Islet precursor cell (in vitro differentiated cells): ENCODE data around the gene IGF1R.
A peak's percentile ranks its signal among the peaks of the same experiment; 100 is the strongest.

Experiments used
- DNase-seq: peaks from one replicate; pipeline ENCODE4 v3.0.0-alpha.2; 2018

Gene IGF1R

GRCh38 chr15:98648654-98649471 lies 524 bp downstream of the IGF1R start:
- DNase-seq, result peak; percentile 73

- peak; percentile 66 for DNase-seq
Measured at GRCh38 chr15:98649472-98650416, 1.4 kb downstream of the IGF1R start.

DNA sequence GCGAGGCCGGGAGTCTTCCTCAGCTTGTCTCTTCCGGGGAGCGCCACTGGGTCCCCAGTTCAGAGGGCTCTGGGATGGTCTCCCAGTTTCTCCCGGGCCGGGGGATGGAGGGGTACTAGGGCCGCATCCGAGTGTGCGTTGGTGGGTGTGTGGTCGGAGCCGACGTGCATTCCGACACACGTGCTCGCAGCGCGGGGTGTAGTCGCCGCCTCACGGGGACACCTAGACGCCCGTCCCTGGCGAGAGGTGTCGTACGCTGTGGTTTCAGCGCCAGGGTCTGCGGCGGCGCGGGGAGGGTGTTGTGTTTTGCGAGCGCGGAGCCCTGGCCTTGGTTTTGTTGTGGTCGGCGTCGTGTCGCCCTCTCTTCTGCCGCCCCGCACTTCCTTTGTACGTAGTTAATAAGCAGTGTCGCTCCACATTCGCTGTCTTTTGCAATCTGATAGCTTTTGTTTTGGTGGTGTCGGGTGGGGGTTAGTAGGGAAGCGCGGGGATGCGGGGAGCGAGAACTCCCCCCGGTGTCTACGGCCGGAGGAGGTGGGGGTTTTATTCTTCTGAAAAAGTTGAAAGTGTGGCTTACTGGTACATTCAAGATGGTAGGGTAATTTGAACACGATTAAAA lies 2.2 kb downstream of the IGF1R start:
- peak; percentile 69 for DNase-seq

DNA sequence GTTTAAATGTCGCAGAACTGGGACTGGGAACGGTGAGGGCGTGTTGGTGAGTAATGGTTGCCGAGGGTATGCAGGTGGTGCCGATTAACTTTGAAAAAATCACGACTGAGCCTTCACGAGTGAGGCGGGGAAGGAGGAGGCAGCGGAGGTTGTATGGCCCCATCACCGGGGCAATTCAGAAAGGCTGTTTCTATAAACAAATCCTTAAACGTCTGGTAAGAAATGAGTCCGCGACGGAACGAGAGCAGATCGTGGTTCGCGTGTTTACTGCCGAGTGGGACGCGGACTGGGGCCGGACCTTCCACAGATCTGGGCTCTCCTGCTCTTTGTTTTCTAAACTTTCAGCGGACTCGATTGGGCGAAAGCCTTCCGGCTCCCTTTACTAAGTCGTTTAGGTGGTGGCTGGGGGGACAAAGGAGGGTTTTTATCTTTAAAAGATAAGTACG lies 2.7 kb downstream of the IGF1R start:
- DNase-seq, result no peak

- DNase-seq, result no peak
Measured at GRCh38 chr15:98651581-98652220, 3.4 kb downstream of the IGF1R start.

DNA sequence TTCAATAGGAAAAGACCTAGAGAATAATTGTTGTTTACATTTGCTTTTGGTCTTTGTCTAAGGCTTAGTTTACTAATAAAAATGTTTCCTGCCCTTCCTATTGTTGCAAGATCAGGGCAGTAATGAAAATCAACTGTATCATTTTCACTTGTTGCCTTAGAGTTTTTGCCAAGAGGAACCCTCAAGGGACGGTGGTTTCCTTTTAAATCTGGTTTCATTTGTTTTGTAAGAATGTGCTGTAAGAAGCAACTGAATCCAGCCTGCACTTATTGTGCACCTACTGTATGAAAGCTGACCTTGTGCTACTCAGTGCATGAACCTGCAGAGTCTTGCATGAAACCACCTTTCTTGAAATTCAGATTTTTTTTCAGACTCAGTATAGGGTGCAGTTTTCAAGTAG lies 5.3 kb downstream of the IGF1R start:
- DNase-seq, result no peak

DNA sequence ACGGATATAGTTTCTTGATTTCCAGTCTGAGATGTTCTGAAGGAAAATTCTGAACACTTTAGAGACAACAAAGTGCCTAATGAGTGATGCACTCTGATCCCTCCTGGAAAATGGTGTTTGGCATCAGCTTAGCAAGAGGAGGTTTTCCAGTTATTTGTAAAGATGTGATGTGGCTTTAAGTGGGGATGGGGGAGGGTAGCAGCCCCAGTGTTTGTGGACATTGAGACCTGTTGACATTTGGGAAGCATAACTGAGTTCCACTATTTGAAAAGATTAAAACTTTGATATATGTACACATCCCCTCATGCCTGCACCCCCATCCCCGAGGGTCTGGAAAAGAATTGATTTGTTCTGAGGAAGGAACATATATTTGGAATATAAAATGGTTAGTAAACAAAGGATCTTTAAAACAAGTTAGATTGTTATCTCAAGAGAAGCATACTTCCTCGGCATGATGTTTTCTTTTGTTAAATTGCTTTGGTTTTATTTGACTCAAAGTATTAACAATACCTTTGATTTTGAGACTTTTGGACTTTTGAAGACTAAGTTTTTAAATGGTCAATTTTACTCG lies 6.5 kb downstream of the IGF1R start:
- DNase-seq, result no peak

- no peak for DNase-seq
Measured at GRCh38 chr15:98655732-98656131, 7.4 kb downstream of the IGF1R start.

DNA sequence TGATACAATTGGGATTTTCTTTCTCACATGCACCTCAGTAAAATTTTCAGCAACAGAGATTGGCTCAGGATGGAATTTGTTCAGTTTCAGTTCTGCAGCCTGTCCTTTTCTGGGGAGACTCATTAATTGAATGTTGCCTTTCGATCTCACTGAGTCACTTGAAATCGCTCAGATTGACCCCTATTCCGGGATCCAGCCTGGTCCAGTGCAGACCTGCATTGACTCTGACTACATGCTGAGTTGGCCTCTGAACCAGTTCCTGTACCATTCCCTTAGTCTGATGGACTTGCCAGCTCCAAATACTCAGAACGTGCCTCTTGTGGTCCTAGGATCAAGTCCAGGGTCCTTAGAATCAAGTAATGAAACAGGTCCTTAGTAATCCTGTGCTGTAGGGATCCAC lies 9.4 kb downstream of the IGF1R start:
- DNase-seq, result no peak

DNA sequence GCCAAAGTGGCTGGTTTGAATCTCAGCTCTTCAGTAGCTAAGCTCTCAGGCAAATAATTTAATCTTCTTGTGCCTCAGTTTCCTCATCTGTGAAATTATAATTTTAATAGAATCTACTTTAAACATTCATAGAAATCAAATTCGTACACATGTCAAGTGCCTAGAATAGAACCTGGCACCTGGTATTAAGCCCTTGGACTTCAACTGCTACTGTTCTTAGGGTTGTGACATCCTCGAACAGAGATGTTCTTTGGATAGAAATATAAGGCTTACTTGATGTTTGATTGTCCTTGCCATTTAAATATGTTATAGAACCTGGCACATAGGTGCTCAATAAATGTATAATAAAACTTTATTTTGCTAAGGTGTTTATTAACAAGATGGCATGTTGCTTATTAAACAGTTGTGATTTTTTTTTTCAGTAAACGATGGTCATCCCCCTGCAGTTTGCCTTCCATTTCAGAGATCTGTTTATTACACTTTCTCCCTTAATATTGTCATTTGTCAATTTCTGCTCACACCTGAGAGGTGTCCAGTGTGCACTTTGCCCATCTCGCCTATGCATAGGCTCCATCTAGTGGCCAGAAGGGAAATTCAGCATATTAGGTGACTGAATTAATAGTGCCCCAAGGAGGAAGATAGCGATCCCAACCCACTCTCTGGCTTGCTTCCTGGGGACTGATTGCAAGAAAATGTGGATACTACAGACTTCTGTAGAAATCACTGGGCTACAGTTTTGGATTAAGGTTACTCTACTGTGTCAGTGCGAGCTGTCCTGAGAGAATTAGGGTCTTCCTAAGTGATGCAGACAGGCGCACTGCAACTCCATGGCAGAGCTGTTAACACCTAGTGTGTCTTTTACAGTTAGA lies 10.7 kb downstream of the IGF1R start:
- peak; percentile 68 for DNase-seq

GRCh38 chr15:98660055-98660454 lies 11.7 kb downstream of the IGF1R start:
- DNase-seq, result no peak

DNA sequence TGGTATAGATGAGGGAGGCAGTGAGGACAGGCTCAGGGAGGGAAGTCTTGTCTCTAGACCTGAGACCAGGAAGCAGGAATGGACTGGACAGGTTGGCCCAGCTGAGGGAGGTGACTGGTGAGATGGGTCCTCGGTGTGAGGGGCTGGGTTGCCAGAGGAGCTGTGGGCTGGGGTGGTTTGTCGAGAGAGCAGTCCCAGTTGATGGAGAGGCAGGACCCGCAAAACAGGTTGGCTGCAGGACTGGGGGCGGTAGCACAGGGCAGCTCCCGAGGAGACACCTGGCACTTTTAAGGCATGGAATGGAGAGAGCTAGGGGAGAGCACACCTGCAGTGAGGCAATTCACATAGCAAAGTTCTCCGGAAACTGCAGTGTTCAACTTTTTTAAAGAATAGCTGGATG lies 14.7 kb downstream of the IGF1R start:
- no peak for DNase-seq

DNA sequence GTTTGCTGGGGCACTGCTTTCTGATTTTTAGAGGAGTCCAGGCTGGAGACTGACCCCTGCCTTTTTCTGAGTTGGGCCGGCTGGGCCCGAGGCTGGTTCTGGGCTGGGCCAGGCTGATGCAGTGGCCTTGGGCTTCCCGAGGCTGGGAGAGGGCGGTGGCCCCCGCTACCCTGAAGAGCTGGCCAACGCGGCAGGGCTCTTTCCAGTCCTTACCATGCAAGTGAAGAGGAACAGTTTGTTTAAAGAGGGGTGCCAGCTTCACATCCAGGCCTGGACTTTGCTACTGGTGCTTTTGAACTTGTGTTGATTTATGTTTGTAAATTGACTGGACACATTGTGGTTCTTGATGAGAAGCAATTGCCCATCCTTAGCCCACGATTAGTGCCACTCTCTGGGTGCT lies 15.3 kb downstream of the IGF1R start:
- no peak for DNase-seq

GRCh38 chr15:98666441-98666840 lies 18.1 kb downstream of the IGF1R start:
- no peak for DNase-seq

GRCh38 chr15:98666841-98667240 lies 18.5 kb downstream of the IGF1R start:
- no peak for DNase-seq

DNA sequence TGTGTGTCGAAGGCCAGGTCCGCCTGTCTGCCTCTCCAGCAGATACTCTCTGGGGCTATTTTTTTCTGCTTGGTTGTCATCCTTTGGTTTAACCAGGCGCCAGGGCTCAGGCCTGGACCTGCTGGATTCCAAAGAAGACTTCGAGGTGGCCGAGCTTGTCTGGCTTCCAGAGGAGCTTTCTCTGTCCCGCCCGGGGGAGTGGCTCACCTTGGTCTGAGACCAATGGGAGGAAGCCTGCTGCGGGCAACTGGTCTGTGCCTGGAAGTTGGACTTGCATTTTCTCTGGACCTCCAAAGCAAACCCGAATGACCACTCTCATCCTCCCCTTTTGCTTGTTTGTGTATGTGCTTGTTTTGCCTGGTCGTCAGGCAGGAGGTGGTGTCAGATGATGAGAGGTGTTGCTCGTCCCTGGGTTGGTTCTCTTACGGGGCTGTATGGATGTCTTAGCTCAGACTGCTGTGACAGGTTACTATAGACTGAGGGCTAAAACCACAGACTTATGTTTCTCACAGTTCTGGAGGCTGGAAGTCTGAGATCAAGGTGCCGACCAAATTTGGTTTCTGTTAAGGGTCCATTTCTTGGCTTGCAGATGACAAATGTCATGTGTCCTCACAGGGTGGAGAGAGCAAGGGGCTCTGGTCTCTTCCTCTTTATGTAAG lies 19.3 kb downstream of the IGF1R start:
- peak; percentile 95 for DNase-seq

GRCh38 chr15:98668566-98669308 lies 20.4 kb downstream of the IGF1R start:
- peak; percentile 85 for DNase-seq

GRCh38 chr15:98669638-98670037 lies 21.3 kb downstream of the IGF1R start:
- DNase-seq, result peak; percentile 56

- DNase-seq, result peak; percentile 85
Measured at GRCh38 chr15:98671060-98672008, 23.0 kb downstream of the IGF1R start.
